Smooth muscle cell (in vitro differentiated cells): ENCODE data around the gene AOX1. TPM values are rescaled to one million over a fixed set of nuclear protein-coding genes. Genes with fewer than 3 reads are reported as not detected.

Source experiments
- DNase-seq: peaks from one replicate; lab custom pipeline; 2025; ENCODE audit not compliant: unreplicated experiment; lab: John Stamatoyannopoulos, UW
- H2AFZ ChIP-seq: fragments of 200-600 bp; sonication (generic); 2 replicates; pipeline ENCODE4 v1.6.0; 2016; ENCODE audit warnings: antibody characterized with exemption, low read depth, mild to moderate bottlenecking
- H3F3A ChIP-seq: fragments of 200-600 bp; sonication (generic); 2 replicates; pipeline ENCODE4 v1.6.0; 2017; ENCODE audit warnings: antibody characterized with exemption, low read depth
- H3K27ac ChIP-seq: fragments of 200-600 bp; sonication (generic); 2 replicates; pipeline ENCODE4 v1.5.1; 2016; ENCODE audit warnings: low read depth, mild to moderate bottlenecking
- H3K27me3 ChIP-seq: fragments of 200-600 bp; sonication (generic); 2 replicates; pipeline ENCODE4 v1.6.1; 2016; ENCODE audit warnings: low read depth, mild to moderate bottlenecking
- H3K36me3 ChIP-seq: fragments of 200-600 bp; sonication (generic); 2 replicates; pipeline ENCODE4 v1.5.1; 2016; ENCODE audit warnings: low read depth
- H3K4me1 ChIP-seq: fragments of 200-600 bp; sonication (generic); 2 replicates; pipeline ENCODE4 v1.5.1; 2016; ENCODE audit warnings: low read depth
- H3K4me2 ChIP-seq: fragments of 200-600 bp; sonication (generic); 2 replicates; pipeline ENCODE4 v1.6.0; 2016; ENCODE audit warnings: mild to moderate bottlenecking
- H3K4me3 ChIP-seq: fragments of 200-600 bp; sonication (generic); 2 replicates; pipeline ENCODE4 v1.5.1; 2016; ENCODE audit warnings: mild to moderate bottlenecking
- H3K79me2 ChIP-seq: fragments of 200-600 bp; sonication (generic); 2 replicates; pipeline ENCODE4 v1.6.0; 2016; ENCODE audit warnings: low read depth, mild to moderate bottlenecking
- H3K9ac ChIP-seq: fragments of 200-600 bp; sonication (generic); 2 replicates; pipeline ENCODE4 v1.6.0; 2016; ENCODE audit warnings: low read depth
- H3K9me3 ChIP-seq: fragments of 200-600 bp; sonication (generic); replicated peaks from 2 replicates; pipeline ENCODE4 v1.5.1; 2016; ENCODE audit warnings: low read depth
- H4K20me1 ChIP-seq: fragments of 200-600 bp; sonication (generic); 2 replicates; pipeline ENCODE4 v1.6.0; 2016; ENCODE audit warnings: low read depth
- WGBS: methylation state at CpG from one replicate; pipeline ENCODE4 v1.1.7; 2016; ENCODE audit warnings: low lambda C conversion rate; 5-methylcytosine and 5-hydroxymethylcytosine counted together
- polyA plus RNA-seq: library from polyadenylated mRNA; unstranded; fragments of >200 nt; fragmentation: Nextera tagmentation; extraction: Ambion mirVana; gene quantifications from 2 replicates; pipeline ENCODE4 v1.2.1, GENCODE V29; 2016
- total RNA-seq: library from RNA; depleted of rRNA; stranded (reverse); fragments of >200 nt; gene quantifications from 2 replicates; pipeline ENCODE4 v1.2.3, GENCODE V29; 2014
- TF ChIP-seq, protein P1 (sequence below): fragments of 200-600 bp; sonication (generic); IDR thresholded peaks from 2 replicates; pipeline ENCODE4 v1.5.1; 2017; ENCODE audit warnings: borderline replicate concordance, mild to moderate bottlenecking, antibody characterized with exemption; ENCODE audit not compliant: insufficient read depth, poor library complexity, severe bottlenecking

Gene AOX1
- total and polyA plus RNA-seq, 2 experiments from 2014 or later, result 0.18 TPM; not detected in 1

DNA sequence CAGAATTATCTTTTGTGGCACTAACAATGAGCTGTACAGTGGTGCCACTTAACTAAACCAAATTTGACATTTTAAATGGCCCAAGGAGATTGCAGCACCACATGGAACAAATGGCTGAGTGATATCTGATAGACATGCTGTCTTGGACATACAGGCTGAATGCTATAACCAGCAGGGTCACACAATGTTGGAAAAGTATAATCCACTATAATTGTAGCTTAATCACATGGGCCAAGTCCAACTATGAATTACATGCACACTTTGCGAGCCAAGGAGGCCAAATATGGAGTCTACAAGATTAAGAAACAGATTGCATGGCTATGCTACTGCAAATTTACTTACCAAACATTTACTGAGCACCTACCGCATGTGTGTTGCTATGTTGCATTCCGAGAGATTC is 69.0 kb downstream of the AOX1 start:
- no peak for DNase-seq
- WGBS, result 91% methylated on average over 3 of the region's 3 CpGs
- H2AFZ ChIP-seq, result no peak overlapping the region
- H3K79me2 ChIP-seq, result no peaks in the 10 kb centered on the region
- no peak overlapping the region for H3K4me3 ChIP-seq
- H3K9me3 ChIP-seq, result no peaks in the 10 kb centered on the region
- H3K4me1 ChIP-seq, result no peaks in the 10 kb centered on the region
- no peak overlapping the region for H3K9ac ChIP-seq
- no peaks in the 10 kb centered on the region for H3K27me3 ChIP-seq
- TF ChIP-seq, protein P1, sequence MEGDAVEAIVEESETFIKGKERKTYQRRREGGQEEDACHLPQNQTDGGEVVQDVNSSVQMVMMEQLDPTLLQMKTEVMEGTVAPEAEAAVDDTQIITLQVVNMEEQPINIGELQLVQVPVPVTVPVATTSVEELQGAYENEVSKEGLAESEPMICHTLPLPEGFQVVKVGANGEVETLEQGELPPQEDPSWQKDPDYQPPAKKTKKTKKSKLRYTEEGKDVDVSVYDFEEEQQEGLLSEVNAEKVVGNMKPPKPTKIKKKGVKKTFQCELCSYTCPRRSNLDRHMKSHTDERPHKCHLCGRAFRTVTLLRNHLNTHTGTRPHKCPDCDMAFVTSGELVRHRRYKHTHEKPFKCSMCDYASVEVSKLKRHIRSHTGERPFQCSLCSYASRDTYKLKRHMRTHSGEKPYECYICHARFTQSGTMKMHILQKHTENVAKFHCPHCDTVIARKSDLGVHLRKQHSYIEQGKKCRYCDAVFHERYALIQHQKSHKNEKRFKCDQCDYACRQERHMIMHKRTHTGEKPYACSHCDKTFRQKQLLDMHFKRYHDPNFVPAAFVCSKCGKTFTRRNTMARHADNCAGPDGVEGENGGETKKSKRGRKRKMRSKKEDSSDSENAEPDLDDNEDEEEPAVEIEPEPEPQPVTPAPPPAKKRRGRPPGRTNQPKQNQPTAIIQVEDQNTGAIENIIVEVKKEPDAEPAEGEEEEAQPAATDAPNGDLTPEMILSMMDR, result no peak
- H3F3A ChIP-seq, result no peaks in the 10 kb centered on the region
- no peaks in the 10 kb centered on the region for H4K20me1 ChIP-seq
- no peak overlapping the region for H3K4me2 ChIP-seq
- H3K36me3 ChIP-seq, result no peaks in the 10 kb centered on the region
- no peak overlapping the region for H3K27ac ChIP-seq

DNA sequence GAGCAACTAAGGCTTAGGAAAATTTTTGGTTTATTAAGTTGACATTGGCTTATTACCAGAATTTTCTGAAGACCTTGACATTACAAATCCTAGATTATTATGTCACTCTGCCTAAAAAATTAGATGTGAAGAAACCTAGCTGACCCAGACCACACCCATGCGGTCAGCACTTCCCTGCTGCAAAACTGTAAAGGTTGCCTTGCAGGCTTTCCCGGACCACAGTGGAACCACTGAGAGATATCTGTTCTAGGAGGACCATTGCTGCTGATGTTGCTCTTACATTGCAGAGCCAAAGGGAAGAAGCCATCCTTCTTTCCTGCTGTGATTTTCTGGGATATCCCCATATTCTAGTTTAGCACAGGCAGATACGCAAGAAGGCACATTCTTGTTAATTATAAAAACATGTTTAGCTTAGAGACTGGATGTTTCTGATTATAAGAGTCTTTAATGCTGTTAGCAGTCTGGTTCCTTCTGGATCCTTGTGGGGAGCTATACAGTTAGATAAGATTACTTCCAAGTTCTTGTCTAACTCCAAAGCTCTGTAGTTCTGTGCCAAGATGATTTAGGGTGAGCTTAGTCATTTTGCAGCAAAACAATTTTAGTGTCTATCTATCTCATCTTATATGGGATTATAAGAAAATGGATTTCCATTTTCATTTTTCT is 70.2 kb downstream of the AOX1 start:
- Histone ChIP-seq H3K4me2 (no peak overlapping the region), H3K9ac (no peak overlapping the region), H3K4me1 (no peaks in the 10 kb centered on the region), H3K27ac (no peak overlapping the region), H3K36me3 (no peaks in the 10 kb centered on the region), H4K20me1 (no peaks in the 10 kb centered on the region), H3F3A (no peaks in the 10 kb centered on the region), H3K79me2 (no peaks in the 10 kb centered on the region), H3K4me3 (no peak overlapping the region), H3K9me3 (no peaks in the 10 kb centered on the region), H2AFZ (no peak overlapping the region), H3K27me3 (no peaks in the 10 kb centered on the region)
- DNase-seq, result no peak
- TF ChIP-seq, protein P1, result no peak
- 53% methylated on average over 3 of the region's 3 CpGs for WGBS

DNA sequence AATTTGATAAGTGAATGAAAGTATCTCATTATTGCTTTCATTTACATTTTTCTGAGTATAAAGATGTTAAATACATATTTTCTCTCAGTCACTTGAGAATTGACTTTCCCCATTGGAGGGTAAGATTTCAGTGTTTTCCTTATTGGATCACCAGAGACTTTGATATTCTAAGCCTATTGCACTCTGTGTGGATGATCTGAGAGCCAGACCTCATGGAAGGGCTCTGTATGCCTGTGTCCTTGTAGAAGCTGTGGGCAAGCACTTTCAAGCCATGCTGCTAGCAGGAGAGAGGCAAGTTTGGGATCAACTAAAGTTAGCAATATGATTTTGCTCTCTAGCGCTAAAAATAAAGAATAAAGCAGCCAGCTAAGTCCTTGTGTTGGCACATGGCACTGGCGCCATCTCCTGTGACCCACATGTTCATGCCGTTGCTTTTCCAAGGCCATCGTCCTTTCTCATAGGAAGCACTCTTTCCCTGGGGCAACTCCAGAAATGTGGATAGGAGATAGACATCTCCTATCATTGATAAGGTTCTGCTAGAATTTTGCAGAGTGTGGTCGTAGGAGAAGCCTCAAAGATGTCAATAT is 72.6 kb downstream of the AOX1 start:
- Histone ChIP-seq H3K4me2 (no peak overlapping the region), H3K4me1 (no peaks in the 10 kb centered on the region), H3K9me3 (no peaks in the 10 kb centered on the region), H3K36me3 (no peaks in the 10 kb centered on the region), H3F3A (peaks cover 4% of the 10 kb centered on the region), H2AFZ (no peak overlapping the region), H4K20me1 (no peaks in the 10 kb centered on the region), H3K79me2 (no peaks in the 10 kb centered on the region), H3K27me3 (no peaks in the 10 kb centered on the region), H3K4me3 (no peak overlapping the region), H3K27ac (no peak overlapping the region), H3K9ac (no peak overlapping the region)
- no peak for DNase-seq
- WGBS, result 77% methylated on average over 5 of the region's 5 CpGs
- TF ChIP-seq, protein P1, result no peak

DNA sequence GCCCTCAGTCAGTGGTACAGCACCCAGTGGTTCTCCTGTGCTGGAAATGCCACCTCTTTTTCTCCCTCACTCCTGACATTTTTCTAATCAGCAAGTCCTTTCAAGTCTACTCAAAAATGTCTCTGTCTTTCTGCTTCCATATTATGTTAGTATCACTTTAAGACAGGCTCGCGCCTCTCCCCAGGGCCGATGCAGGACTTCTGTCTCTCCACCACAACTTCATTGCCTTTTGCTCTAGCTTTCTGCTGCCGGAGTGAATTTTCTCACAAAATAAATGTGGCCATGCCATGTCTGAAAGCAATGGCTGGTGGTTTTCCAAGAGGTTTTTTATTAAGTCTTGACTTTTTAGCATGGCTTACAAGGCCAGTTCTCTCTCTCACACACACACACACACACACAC is 73.6 kb downstream of the AOX1 start:
- Histone ChIP-seq H3K4me3 (no peak overlapping the region), H3K4me2 (no peak overlapping the region), H3K36me3 (no peaks in the 10 kb centered on the region), H3K79me2 (no peaks in the 10 kb centered on the region), H3K27ac (no peak overlapping the region), H2AFZ (no peak overlapping the region), H3K9ac (no peak overlapping the region), H4K20me1 (no peaks in the 10 kb centered on the region), H3K4me1 (no peaks in the 10 kb centered on the region), H3F3A (peaks cover 4% of the 10 kb centered on the region), H3K27me3 (no peaks in the 10 kb centered on the region), H3K9me3 (no peaks in the 10 kb centered on the region)
- TF ChIP-seq, protein P1, result no peak
- whole genome bisulfite sequencing, result 67% methylated on average over 4 of the region's 4 CpGs
- DNase-seq, result no peak
